ENCODE results near the gene BRINP3.

BRINP3 gene

DNA sequence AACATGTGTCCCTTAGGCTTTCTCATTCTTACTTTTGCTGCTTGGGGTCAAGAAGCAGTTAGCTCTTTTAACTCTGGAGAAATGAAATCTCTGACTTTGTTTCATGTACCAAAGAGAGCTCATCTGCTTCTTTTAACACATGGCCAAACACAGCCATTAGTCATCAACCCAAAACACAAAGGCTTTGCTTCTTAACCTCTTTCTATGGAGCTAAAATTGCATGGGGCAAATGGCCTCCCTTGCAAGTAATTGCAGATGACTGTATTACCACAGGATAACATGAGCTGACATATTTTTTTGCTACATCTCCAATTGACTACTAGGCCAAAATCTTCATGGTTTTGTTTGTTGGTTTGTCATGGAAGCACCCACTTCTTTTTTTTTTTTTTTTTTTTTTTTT lies 300.9 kb downstream of the BRINP3 start:
- no peak for DNase-seq (ENCODE audit: extremely low read depth, insufficient read length)
- TF ChIP-seq, protein P1, sequence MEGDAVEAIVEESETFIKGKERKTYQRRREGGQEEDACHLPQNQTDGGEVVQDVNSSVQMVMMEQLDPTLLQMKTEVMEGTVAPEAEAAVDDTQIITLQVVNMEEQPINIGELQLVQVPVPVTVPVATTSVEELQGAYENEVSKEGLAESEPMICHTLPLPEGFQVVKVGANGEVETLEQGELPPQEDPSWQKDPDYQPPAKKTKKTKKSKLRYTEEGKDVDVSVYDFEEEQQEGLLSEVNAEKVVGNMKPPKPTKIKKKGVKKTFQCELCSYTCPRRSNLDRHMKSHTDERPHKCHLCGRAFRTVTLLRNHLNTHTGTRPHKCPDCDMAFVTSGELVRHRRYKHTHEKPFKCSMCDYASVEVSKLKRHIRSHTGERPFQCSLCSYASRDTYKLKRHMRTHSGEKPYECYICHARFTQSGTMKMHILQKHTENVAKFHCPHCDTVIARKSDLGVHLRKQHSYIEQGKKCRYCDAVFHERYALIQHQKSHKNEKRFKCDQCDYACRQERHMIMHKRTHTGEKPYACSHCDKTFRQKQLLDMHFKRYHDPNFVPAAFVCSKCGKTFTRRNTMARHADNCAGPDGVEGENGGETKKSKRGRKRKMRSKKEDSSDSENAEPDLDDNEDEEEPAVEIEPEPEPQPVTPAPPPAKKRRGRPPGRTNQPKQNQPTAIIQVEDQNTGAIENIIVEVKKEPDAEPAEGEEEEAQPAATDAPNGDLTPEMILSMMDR (IDR thresholded peaks at IDR 0.05; ENCODE audit: insufficient read depth, low read length, poor library complexity, severe bottlenecking) = no peak

DNA sequence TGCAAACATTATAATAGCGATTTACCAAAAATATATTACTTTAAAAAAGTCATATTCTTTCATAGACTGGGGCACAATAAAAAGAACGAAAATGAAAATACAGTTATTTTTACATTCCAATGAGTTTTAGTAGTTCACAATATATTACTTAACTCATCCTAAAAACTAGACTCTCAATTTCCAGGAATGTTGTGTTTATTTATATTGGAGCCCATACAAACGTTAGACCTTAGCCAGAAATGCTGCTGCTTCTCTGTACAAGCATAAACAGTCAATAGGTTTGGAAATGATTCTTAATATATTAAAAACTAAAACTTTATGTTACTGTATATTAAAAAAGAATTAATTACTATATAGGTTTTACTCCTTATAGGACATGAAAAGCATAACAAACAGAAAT lies 302.3 kb downstream of the BRINP3 start:
- no peak overlapping the region for H3K4me3 ChIP-seq (replicated peaks; ENCODE audit: low read depth, low read length)
- no peak for DNase-seq (ENCODE audit: extremely low read depth, insufficient read length)
- no peaks in the 10 kb centered on the region for H3K36me3 ChIP-seq (ENCODE audit: control insufficient read depth, insufficient read depth, low read length)
- no peaks in the 10 kb centered on the region for H3K27me3 ChIP-seq (replicated peaks; ENCODE audit: control insufficient read depth, insufficient read depth, low read length)
- TF ChIP-seq, protein P1 (IDR thresholded peaks at IDR 0.05; ENCODE audit: insufficient read depth, low read length, poor library complexity, severe bottlenecking) = no peak

More for the DNA sequence above, 300.9 kb downstream of the BRINP3 start:
- no peak overlapping the region for H3K4me3 ChIP-seq (replicated peaks; ENCODE audit: low read depth, low read length)
- no peaks in the 10 kb centered on the region for H3K36me3 ChIP-seq (ENCODE audit: control insufficient read depth, insufficient read depth, low read length)
- no peaks in the 10 kb centered on the region for H3K27me3 ChIP-seq (replicated peaks; ENCODE audit: control insufficient read depth, insufficient read depth, low read length)

DNA sequence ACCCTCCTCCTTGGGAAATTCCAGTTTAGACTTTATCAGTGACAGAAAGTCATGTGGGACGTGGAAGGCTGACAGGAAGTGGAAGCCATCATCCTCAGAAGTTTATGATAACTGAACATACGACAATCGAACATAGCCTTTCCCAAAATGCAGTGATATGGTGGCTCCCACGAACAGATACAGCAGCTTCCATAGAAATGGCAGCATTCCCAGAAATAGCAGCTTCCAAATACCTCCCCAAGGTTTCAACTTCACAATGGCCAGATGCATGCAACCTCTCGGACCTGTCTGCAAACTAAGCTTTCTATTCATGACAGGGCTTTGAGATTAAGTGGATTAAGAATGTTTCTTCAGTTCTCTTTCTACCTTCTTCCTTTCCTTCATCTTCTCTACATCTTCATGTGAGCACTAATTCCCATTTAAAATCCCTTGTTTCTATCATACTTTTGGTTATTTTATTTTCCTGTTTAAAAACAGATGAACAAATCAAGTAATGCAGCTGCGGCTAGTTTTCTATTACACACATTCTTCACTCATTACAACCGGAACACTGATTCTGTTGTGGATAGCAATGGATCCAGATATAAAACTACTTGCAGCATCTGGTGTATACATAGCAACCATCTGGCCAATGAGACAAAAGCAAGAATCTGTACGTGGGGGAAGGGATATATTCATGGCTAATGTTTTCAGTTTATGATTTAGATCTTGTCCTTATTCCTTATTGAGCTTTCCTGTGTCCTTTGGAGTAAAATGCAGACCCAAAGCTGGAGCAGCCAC lies 304.8 kb downstream of the BRINP3 start:
- H3K27me3 ChIP-seq (replicated peaks; ENCODE audit: control insufficient read depth, insufficient read depth, low read length) = no peaks in the 10 kb centered on the region
- H3K36me3 ChIP-seq (ENCODE audit: control insufficient read depth, insufficient read depth, low read length) = no peaks in the 10 kb centered on the region
- DNase-seq (ENCODE audit: extremely low read depth, insufficient read length) = no peak
- TF ChIP-seq, protein P1 (IDR thresholded peaks at IDR 0.05; ENCODE audit: insufficient read depth, low read length, poor library complexity, severe bottlenecking) = no peak
- no peak overlapping the region for H3K4me3 ChIP-seq (replicated peaks; ENCODE audit: low read depth, low read length)

DNA sequence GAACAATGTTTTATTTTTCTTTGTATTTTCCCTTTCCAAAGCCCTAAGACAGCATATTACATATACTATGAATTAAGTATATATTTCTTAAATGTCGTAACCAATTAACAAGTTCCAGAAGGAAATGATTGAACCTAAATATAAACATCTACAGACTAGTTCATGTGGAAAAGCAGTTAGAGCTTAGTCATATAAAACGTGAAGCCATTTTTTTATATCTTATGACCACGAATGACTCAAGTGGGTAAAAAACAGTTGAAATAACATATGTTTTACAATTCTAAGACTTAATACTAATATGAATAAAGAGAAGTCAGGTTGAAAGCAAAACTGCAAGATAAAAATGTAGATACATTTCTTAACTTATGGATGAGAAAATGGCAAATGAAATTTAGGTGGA lies 307.3 kb downstream of the BRINP3 start:
- Histone ChIP-seq H3K4me3 (replicated peaks; ENCODE audit: low read depth, low read length) (no peak overlapping the region), H3K36me3 (ENCODE audit: control insufficient read depth, insufficient read depth, low read length) (no peaks in the 10 kb centered on the region), H3K27me3 (replicated peaks; ENCODE audit: control insufficient read depth, insufficient read depth, low read length) (no peaks in the 10 kb centered on the region)
- TF ChIP-seq, protein P1 (IDR thresholded peaks at IDR 0.05; ENCODE audit: insufficient read depth, low read length, poor library complexity, severe bottlenecking) = no peak
- DNase-seq (ENCODE audit: extremely low read depth, insufficient read length) = no peak

DNA sequence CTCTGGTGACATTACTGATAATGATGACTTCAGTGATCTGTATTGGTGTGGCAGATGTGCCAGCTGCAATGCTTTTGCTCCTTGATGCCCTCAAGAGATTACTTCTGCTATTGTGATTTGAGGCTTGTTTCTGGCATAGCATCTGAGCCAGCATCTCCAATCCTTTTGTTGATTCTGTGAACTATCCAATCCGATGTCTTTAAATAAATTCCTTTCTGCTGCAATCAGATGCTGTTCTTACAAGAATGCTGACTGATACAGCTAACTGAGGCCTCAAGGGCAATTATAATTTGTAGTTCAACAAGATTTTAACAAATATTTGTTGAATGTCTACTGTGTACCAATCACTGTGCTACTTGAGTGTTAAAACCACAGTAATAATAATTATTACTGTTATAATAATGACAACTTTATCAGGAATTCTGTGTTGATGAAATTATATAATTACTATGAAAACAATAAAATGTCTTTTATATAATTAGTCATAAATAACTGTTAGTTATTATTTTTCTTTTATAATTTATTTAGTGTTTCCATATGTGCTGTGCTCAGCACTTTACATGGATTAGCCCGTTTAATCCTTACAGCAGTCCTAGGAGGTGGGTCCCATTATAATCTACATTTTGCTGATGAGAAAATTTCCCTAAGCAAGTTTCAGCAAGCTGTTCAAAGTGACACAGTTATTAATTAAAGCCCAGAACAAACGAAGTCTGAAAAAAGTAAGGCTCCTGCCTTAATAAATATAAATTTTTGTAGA lies 308.2 kb downstream of the BRINP3 start:
- no peaks in the 10 kb centered on the region for H3K36me3 ChIP-seq (ENCODE audit: control insufficient read depth, insufficient read depth, low read length)
- TF ChIP-seq, protein P1 (IDR thresholded peaks at IDR 0.05; ENCODE audit: insufficient read depth, low read length, poor library complexity, severe bottlenecking) = no peak
- H3K27me3 ChIP-seq (replicated peaks; ENCODE audit: control insufficient read depth, insufficient read depth, low read length) = no peaks in the 10 kb centered on the region
- no peak overlapping the region for H3K4me3 ChIP-seq (replicated peaks; ENCODE audit: low read depth, low read length)
- DNase-seq (ENCODE audit: extremely low read depth, insufficient read length) = no peak
